ENCODE data around the gene LRRC63. TPM values are rescaled to one million over a fixed set of nuclear protein-coding genes. Genes with fewer than 3 reads are reported as not detected.

The LRRC63 gene
- total RNA-seq, 1 experiment from 2014 or later: 0.82 TPM

DNA sequence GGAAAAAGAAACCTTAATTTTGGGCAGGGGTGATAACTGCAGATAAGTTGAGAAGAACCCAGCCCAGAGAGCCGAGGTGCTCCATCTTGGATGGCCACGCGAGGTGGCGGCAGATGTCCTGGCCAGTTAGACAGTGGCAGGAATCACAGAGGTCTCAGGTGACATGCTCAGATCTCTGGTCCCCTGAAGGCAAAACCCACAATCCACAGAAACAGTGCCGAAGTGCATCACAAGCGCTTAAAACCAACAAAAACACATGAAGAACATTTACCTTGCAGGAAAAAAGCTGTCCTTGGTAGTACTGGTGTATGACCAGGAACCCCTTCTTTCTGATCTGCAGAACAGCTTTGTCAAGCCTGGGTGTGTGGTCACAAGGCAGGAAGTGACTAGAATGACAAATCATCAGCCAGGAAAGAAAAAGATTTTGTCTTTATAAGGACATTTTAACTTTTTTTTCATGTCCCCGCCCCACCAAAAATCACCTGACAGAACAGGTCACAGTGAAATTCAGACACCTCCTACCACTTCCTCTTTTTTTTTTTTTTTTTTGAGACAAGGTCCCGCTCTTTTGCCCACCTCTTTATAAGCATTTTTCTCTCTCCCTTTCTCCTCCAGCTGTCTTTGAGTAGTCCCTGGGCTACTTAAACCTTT, 29.8 kb upstream of the LRRC63 start, which contains the start of gene LCP1:
Gene LCP1, minus strand, starts transcription at position 338 of the 651 bp plus-strand sequence. CDS start 22,515 bp downstream, outside the sequence.
- intact Hi-C loops (cut with micrococcal nuclease; ENCODE audit: unreplicated experiment): no loop called here
- BruUV-seq (replicated peaks): no TSS peak
- Histone ChIP-seq H3K4me1 (ENCODE audit: insufficient read depth, low read length, poor library complexity, severe bottlenecking) (peaks cover 25% of the 10 kb centered on the region), H3K36me3 (ENCODE audit: insufficient read depth, low read length, poor library complexity, severe bottlenecking) (no peaks in the 10 kb centered on the region), H3K27ac (ENCODE audit: low read depth, low read length, poor library complexity, severe bottlenecking) (no peak within 1 kb of the TSS), H3K27me3 (replicated peaks; ENCODE audit: insufficient read depth, low read depth, low read length, poor library complexity) (no peaks in the 10 kb centered on the region), H3K9me3 (ENCODE audit: low read depth, low read length, poor library complexity, severe bottlenecking) (no peaks in the 10 kb centered on the region), H3K4me3 (ENCODE audit: low read depth, low read length, poor library complexity, severe bottlenecking) (no peak within 1 kb of the TSS)
- POLR2A ChIA-PET (ENCODE audit: low non-redundant PET): no interaction called here
- CTCF ChIA-PET: no interaction called here
- TF ChIP-seq, protein P1, sequence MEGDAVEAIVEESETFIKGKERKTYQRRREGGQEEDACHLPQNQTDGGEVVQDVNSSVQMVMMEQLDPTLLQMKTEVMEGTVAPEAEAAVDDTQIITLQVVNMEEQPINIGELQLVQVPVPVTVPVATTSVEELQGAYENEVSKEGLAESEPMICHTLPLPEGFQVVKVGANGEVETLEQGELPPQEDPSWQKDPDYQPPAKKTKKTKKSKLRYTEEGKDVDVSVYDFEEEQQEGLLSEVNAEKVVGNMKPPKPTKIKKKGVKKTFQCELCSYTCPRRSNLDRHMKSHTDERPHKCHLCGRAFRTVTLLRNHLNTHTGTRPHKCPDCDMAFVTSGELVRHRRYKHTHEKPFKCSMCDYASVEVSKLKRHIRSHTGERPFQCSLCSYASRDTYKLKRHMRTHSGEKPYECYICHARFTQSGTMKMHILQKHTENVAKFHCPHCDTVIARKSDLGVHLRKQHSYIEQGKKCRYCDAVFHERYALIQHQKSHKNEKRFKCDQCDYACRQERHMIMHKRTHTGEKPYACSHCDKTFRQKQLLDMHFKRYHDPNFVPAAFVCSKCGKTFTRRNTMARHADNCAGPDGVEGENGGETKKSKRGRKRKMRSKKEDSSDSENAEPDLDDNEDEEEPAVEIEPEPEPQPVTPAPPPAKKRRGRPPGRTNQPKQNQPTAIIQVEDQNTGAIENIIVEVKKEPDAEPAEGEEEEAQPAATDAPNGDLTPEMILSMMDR (conservative IDR thresholded peaks at IDR 0.05; ENCODE audit: low read depth, low read length): no peak
- TF ChIP-seq EZH2 (IDR thresholded peaks at IDR 0.05; ENCODE audit: borderline replicate concordance, low read depth, low read length, poor library complexity, severe bottlenecking): no peak
- DNase-seq (ENCODE audit: low spot score): no peak

DNA sequence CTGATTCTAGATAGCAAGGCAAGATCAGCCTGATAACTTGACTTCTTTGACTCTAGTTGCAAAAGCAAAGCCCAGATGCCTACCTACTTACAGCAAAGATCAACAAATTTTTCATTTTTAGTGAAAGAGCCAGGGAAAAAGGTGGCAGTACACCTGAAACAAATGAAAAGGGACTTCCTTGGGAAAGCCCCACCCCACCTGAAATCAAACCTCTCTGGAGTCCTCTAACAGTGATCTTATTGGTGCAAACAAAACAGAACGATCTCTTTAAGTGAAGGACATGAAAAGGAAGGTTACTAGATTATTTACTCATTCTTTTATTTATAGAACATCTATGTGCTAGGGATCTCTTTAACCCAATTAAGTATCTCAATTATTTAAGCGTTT, 29.2 kb upstream of the LRRC63 start:
- H3K9me3 ChIP-seq (ENCODE audit: low read depth, low read length, poor library complexity, severe bottlenecking): no peaks in the 10 kb centered on the region
- DNase-seq (ENCODE audit: low spot score): no peak
- TF ChIP-seq, protein P1 (conservative IDR thresholded peaks at IDR 0.05; ENCODE audit: low read depth, low read length): no peak
- TF ChIP-seq EZH2 (IDR thresholded peaks at IDR 0.05; ENCODE audit: borderline replicate concordance, low read depth, low read length, poor library complexity, severe bottlenecking): no peak
- H3K4me3 ChIP-seq (ENCODE audit: low read depth, low read length, poor library complexity, severe bottlenecking): no peak overlapping the region
- no peak overlapping the region for H3K27ac ChIP-seq (ENCODE audit: low read depth, low read length, poor library complexity, severe bottlenecking)
- no peaks in the 10 kb centered on the region for H3K27me3 ChIP-seq (replicated peaks; ENCODE audit: insufficient read depth, low read depth, low read length, poor library complexity)
- ChIA-PET POLR2A (ENCODE audit: low non-redundant PET) (no interaction called here), CTCF (no interaction called here)
- BruUV-seq (replicated peaks): no TSS peak
- intact Hi-C loops (cut with micrococcal nuclease; ENCODE audit: unreplicated experiment): no loop called here
- no peaks in the 10 kb centered on the region for H3K36me3 ChIP-seq (ENCODE audit: insufficient read depth, low read length, poor library complexity, severe bottlenecking)
- H3K4me1 ChIP-seq (ENCODE audit: insufficient read depth, low read length, poor library complexity, severe bottlenecking): peaks cover 25% of the 10 kb centered on the region

DNA sequence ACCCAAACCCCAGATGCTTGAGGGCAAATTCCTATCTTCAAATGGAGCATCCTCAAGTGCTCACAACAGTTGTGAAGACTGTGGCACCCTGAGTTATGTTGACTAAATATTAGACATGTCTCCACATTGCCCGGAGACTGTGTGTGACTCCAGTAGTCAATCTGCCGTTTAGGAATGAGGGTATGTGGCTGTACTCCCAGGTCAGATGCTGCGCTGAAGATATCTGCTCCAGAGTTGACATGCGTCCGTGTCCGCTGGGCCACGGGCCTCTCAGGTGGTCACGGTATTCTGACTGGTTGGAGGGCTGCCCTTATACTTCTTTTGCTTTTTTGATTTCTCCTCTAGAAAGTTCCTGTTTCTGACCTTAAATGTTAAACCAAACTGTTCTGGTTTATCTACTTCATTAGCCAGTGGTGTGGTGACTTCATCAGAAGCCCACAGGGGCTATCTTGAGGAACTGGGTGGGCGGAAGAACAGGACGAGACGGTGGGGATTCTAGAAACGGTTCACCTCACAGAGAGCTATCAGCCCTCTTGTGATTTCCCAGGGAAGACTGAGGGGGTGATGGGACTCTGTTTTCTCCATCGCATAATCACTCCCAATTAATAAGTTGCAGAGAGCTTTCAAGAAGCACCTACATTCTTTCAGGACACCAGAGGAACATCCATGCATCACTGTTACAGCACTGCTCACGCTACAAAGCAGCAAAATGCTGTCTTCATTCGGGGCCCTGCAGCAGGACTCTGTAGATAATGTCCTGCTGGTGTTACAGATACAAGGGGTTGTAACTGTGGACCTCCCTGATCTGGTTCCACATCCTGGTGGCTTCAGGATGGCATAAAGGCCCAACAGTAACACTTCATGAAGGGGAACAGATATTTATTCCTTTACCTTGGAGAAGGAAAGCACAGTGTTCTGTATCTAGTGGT, 28.4 kb upstream of the LRRC63 start:
- H3K36me3 ChIP-seq (ENCODE audit: insufficient read depth, low read length, poor library complexity, severe bottlenecking): no peaks in the 10 kb centered on the region
- H3K4me1 ChIP-seq (ENCODE audit: insufficient read depth, low read length, poor library complexity, severe bottlenecking): peaks cover 25% of the 10 kb centered on the region
- ChIA-PET POLR2A (ENCODE audit: low non-redundant PET) (no interaction called here), CTCF (no interaction called here)
- H3K27ac ChIP-seq (ENCODE audit: low read depth, low read length, poor library complexity, severe bottlenecking): no peak overlapping the region
- no peaks in the 10 kb centered on the region for H3K27me3 ChIP-seq (replicated peaks; ENCODE audit: insufficient read depth, low read depth, low read length, poor library complexity)
- H3K9me3 ChIP-seq (ENCODE audit: low read depth, low read length, poor library complexity, severe bottlenecking): no peaks in the 10 kb centered on the region
- TF ChIP-seq EZH2 (IDR thresholded peaks at IDR 0.05; ENCODE audit: borderline replicate concordance, low read depth, low read length, poor library complexity, severe bottlenecking): no peak
- TF ChIP-seq, protein P1 (conservative IDR thresholded peaks at IDR 0.05; ENCODE audit: low read depth, low read length): no peak
- H3K4me3 ChIP-seq (ENCODE audit: low read depth, low read length, poor library complexity, severe bottlenecking): no peak overlapping the region
- intact Hi-C loops (cut with micrococcal nuclease; ENCODE audit: unreplicated experiment): no loop called here
- no peak for DNase-seq (ENCODE audit: low spot score)
- BruUV-seq (replicated peaks): no TSS peak

Data from A673 (cell line).